NCI-H2081 (cell line): Measurements from ENCODE around the gene MAGI2.
A peak's percentile ranks its signal among the peaks of the same experiment; 100 is the strongest.

Experiments used
- DNase-seq, 2 experiments: peaks; one replicate each; lab custom pipeline; 2025; lab: John Stamatoyannopoulos, UW

Gene MAGI2

DNA sequence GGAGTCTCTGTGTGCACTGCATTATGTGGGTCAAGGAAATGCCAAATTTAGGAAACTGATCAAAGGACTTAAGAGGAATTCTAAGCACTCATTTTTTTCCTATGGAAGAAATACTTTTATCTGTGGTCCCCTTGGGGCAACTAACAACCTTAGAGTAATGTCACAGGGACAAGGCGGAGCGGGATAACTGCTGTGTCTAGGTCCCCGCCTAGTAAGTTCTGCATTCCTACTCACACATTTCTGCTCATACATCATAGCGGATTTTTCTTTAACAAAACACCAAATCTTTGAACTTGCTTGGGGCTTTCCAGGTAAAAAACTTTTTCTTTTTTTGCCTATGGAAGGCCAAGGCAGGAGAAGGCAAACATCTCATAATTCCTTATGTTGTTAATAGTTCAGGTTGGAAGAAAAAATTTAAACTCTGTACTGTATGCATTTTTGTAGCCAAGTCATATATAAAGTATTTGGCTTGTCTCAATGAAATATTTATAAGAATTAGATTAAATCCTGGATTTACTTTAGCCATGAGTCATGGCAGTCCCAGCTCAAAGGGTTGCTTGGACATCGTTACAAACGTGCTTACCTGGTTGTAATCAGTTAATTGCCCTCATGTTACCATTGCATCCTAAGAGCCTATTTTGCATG is 1369.9 kb downstream of the MAGI2 start:
- DNase-seq, result no peak

DNA sequence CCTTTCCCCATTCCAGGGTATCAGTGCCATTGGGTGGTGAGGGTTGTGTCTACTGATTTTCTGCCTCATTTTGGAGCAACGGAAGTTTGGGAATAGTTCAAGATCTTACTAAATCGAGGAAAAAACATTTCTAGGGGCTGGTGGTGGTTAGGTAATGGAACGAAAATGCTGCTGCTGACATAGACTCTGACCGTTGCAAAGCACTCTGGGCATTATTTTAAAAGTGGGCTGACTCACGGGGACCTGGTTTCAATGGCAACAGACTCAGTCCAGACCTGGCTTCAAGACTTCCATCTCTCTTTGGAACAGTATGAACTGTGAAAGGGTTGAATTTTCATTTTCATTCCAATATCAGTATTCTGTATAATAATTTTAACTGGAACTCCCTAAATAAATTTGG is 1370.9 kb downstream of the MAGI2 start:
- DNase-seq, result no peak

DNA sequence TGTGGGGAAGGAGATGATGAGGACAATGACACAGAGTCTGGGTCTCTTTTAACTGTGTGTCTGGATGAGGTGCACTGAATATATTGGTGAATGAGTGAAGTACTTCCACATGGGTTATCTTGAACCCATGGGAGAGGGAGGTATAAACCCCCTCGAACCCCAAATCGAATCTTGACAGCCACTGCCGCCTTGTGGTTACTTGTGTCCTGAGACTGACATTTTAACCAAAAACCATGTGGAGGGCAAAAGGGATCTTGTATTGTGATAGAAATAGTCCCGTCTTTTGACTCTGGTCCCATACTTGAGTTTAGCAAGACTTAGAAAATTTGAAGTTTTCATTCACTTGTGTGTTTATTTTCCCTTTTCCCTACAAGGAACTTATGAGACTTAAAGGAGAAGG is 1371.6 kb downstream of the MAGI2 start:
- no peak for DNase-seq

- no peak for DNase-seq
These were observed 1372.1 kb downstream of the MAGI2 start for GRCh38 chr7:78081344-78081743.

- DNase-seq, result no peak
These were observed 1372.7 kb downstream of the MAGI2 start for GRCh38 chr7:78080811-78081210.

GRCh38 chr7:78080241-78080640 is 1373.2 kb downstream of the MAGI2 start:
- DNase-seq, result no peak

DNA sequence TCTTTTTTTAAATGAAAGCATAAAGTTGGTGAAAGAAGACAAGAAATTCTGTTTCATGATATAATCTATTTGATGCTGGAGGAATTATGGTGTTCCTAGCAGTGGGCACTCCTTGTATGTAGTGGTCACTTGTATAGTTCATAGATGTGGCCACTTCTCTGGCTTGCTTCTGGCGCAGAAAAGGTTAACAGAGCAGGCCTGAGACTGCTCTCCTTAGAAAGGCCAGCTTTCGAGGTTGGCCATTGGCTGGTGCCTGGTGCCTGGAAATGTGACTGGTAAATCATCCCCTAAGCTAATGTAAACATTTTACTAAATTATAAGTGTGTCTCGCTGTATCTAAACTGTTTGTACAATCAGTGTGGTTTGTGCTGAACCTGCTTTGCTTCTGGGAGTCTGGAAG is 1378.8 kb downstream of the MAGI2 start:
- DNase-seq, result peak; percentile 13 to 56

GRCh38 chr7:78073609-78074382 is 1379.7 kb downstream of the MAGI2 start:
- DNase-seq, result peak; percentile 35 to 70

DNA sequence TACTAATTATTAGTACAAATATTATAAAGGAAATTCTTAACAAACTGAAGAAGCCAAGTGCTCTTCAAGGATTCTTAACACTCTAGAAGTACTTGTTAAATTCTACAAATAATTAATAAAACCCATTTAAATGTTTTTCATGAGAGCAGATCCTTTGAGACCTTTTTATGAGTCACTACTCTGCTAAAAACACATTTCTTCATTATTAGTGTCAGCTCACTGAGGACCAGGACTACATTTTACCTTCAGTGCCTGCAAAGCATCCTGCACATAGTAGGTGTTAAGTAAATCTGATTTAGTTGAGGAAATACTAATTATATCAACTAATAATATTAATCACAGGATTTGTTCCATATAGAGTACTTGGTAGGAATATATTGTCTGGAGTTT is 1381.3 kb downstream of the MAGI2 start:
- DNase-seq, result no peak

GRCh38 chr7:78071491-78072200 is 1381.8 kb downstream of the MAGI2 start:
- no peak for DNase-seq

GRCh38 chr7:78066599-78066998 is 1386.9 kb downstream of the MAGI2 start:
- no peak for DNase-seq

- no peak for DNase-seq
These were observed 1389.7 kb downstream of the MAGI2 start for GRCh38 chr7:78063758-78064157.

DNA sequence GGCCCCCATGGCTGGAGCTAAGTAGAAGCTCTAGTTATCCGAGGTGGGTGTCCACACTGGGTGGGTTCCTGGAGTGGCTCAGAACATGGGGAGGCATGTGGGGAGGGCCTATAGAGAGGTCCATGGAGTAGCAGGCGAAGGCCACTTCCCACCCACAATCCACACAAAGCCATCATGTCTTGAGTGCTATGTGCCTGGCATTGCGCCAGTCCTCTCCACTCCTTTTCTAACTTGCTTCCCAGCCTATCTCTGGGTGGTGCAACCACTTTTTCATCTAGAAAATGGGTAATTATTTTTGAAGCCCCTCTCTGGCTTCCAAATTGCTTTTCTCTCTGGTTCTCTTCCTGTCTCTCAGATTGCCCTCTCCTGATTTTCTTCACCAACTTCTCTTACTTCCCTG is 1391.3 kb downstream of the MAGI2 start:
- DNase-seq, result no peak

- no peak for DNase-seq
These were observed 1395.9 kb downstream of the MAGI2 start for GRCh38 chr7:78057571-78057970.

- DNase-seq, result no peak
These were observed 1397.9 kb downstream of the MAGI2 start for GRCh38 chr7:78055599-78055998.

- DNase-seq, result peak in 1 of 2 experiments; percentile 3
These were observed 1398.4 kb downstream of the MAGI2 start for GRCh38 chr7:78055001-78055573.

DNA sequence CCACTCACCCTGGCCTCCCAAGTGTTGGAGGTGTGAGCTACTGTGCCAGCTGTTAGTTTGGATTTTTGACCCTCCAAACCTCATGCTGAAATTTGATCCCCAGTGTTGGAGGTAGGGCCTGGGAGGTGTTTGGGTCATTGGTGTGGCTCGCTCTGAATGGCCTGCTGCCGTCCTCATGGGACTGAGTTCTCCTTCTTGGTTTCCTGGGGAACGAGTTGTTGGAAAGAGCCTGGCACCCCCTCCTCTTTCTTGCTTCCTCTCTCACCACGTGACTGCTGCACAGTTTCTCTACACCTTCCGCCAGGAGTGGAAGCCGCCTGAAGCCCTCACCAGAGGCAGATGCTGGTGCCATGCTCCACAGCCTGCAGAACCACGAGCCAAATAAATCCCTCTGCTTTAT is 1401.4 kb downstream of the MAGI2 start:
- DNase-seq, result no peak

GRCh38 chr7:78047800-78048199 is 1405.7 kb downstream of the MAGI2 start:
- DNase-seq, result no peak

DNA sequence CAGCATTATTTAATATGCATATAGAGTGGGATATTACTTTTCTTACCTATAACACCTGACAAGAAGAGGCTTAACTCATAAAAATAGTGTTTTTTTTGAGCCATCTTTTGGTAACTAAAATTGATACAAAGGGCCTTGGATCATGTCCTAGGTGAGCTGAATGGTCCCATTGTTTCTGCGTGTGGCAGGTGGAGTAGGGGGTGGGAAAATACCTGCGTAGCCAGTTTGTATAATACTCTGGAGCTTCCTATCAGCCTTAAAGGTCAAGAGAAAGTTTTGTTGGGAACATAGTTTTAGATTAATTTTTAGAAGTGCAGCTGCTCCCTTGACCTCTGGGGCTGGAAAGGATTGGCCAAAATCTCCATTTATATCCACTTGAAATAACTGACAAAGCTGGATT is 1410.3 kb downstream of the MAGI2 start:
- no peak for DNase-seq

DNA sequence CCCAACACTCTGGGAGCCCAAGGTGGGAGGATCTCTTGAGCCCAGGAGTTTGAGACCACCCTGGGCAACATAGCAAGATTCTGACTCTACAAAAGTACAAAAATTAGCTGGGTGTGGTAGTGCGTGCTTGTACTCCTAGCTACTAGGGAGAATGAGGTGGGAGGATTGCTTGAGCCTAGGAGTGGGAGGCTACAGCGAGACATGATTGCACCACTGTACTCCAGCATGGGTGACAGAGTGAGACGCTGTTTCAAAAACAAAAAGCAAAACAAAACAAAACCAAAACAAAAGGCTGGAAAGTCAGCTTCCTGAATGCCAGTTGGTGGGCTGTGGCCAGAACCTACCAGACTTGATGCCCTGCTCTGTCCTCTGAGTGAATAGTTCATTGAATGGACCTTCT is 1412.0 kb downstream of the MAGI2 start:
- no peak for DNase-seq

DNA sequence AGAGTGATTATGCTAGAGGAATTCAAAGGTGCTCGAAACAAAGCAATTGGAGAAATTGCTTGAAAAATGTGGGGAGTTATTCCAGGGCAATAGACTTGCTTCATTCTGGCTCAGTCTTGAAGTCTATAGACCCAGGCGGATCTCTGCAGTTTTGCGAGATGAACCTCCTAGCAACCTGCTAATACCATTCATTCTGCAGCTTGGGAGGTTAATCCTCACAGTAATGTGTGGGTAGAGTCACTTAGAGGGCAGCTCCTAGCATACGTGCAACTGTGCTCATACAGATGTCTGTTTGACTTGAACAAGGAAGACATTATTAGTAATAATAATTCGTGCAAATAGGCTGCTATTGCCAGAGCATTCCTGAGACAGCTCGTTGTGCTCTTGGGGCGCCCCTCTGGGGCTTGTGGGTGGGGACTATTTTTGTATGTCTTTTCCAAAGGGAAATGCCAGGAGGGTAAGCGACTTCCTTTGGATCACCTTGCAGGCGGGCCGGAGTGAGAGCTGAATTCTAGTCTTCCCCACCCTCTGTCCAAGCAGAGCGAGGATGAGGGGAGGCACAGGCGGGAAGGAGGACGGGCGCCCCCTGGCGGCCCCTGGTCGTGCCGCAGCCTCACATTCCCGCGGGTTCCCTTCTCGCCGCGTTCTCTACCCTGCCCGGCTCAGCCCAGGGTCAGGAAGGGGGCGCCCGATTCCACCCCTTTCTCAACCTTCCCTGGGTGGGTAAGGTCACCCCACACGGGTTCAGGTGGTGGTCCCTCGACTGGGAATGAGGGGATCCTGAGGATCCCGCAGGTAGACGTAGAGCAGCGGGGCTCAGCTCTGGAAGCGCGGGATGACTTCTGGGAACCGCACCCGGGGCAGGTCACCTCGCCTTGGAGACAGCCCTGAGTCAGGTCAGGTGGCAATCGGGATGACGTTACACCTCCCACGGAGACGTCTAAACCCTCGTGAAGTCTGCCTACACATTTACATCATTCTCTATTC is 1413.4 kb downstream of the MAGI2 start:
- DNase-seq, result no peak
